HCT116 (cell line): Measurements from ENCODE around the gene NOS1. TPM values are rescaled to one million over a fixed set of nuclear protein-coding genes. Genes with fewer than 3 reads are reported as not detected.

Experiments
- ATAC-seq: fragments of 200-7000 bp; cut with Tn5 transposase; 2 replicates; pipeline ENCODE4 v1.9.1; 2020; ENCODE audit warnings: mild to moderate bottlenecking, moderate library complexity
- BruUV-seq: library from RNA; stranded (reverse); fragments of 400-500 nt; replicated peaks from 2 replicates; lab custom pipeline; 2021; lab: Mats Ljungman, UMichigan
- CTCF ChIA-PET: fragments of 300-600 bp; sonication (Branson Sonifier 250); formaldehyde crosslinking; loops from one replicate; lab custom pipeline; 2021; ENCODE audit warnings: antibody characterized with exemption; lab: Charles Lee
- POLR2A ChIA-PET: fragments of 300-600, 350-600 bp; sonication (Branson Sonifier 250); formaldehyde crosslinking; loops from one replicate; lab custom pipeline; 2021; ENCODE audit warnings: antibody characterized with exemption; lab: Charles Lee
- RAD21 ChIA-PET, 2 experiments: fragments of 300-600 bp; sonication (Branson Sonifier 250); formaldehyde crosslinking; loops; one replicate each; lab custom pipeline; 2023; ENCODE audit warnings: low total read pairs in 2 of 2; ENCODE audit not compliant: uncharacterized antibody in 2 of 2, unreplicated experiment in 2 of 2, low non-redundant PET in 1 of 2; lab: Charles Lee
- DNase-seq: peaks from one replicate; pipeline ENCODE4 v3.0.0-alpha.2; 2010; ENCODE audit warnings: low read depth, low spot score
- H2AFZ ChIP-seq: fragments of 200-600 bp; shearing (Covaris generic), sonication (generic); 2 replicates; pipeline ENCODE4 v1.6.1; 2017; ENCODE audit warnings: low read depth, mixed run types, mixed read lengths, antibody characterized with exemption, low read length; ENCODE audit not compliant: poor library complexity, severe bottlenecking
- H3K27ac ChIP-seq: 2 replicates; pipeline ENCODE4 v1.5.1; 2012; ENCODE audit warnings: low read depth, low read length
- H3K27me3 ChIP-seq: fragments of 200-600 bp; sonication (generic); 2 replicates; pipeline ENCODE4 v1.6.1; 2016; ENCODE audit warnings: mixed run types, low read length, mixed read lengths; ENCODE audit not compliant: insufficient read depth
- H3K36me3 ChIP-seq, 2 experiments: fragments of 200-500 bp in 1 of 2; fragments of 200-600 bp in 1 of 2; sonication (Bioruptor generic) in 1 of 2; sonication (generic) in 1 of 2; 2 replicates each; pipeline versions ENCODE4 v1.5.1 to v1.6.1; 2014 to 2016; ENCODE audit warnings: low read length in 2 of 2, inconsistent platforms in 1 of 2, mixed read lengths in 1 of 2, mixed run types in 1 of 2; ENCODE audit not compliant: insufficient read depth in 2 of 2, control insufficient read depth in 1 of 2
- H3K4me1 ChIP-seq, 2 experiments: fragments of 200-600 bp in 1 of 2; sonication (generic) in 1 of 2; 2 replicates each; pipeline versions ENCODE4 v1.5.1 to v1.6.1; 2012 to 2017; ENCODE audit warnings: low read length in 2 of 2, inconsistent platforms in 1 of 2, mild to moderate bottlenecking in 1 of 2, mixed read lengths in 1 of 2, mixed run types in 1 of 2, moderate library complexity in 1 of 2; ENCODE audit not compliant: insufficient read depth in 2 of 2, control insufficient read depth in 1 of 2
- H3K4me2 ChIP-seq: fragments of 200-600 bp; sonication (generic); 2 replicates; pipeline ENCODE4 v1.6.1; 2017; ENCODE audit warnings: mixed run types, low read length, mixed read lengths
- H3K4me3 ChIP-seq, 2 experiments: fragments of 200-600 bp in 1 of 2; sonication (generic) in 1 of 2; replicated peaks in 1 of 2; 2 replicates each; pipeline ENCODE4 v1.5.1; 2011 to 2016; ENCODE audit warnings: low read length in 2 of 2, control low read depth in 1 of 2, low read depth in 1 of 2, mild to moderate bottlenecking in 1 of 2, mixed read lengths in 1 of 2, mixed run types in 1 of 2
- H3K79me2 ChIP-seq: fragments of 200-600 bp; sonication (generic); 2 replicates; pipeline ENCODE4 v1.6.1; 2017; ENCODE audit warnings: mild to moderate bottlenecking, mixed run types, low read length, moderate library complexity, mixed read lengths; ENCODE audit not compliant: insufficient read depth
- H3K9ac ChIP-seq: fragments of 200-600 bp; sonication (generic); 2 replicates; pipeline ENCODE4 v1.6.1; 2016; ENCODE audit warnings: low read length, mixed read lengths
- H3K9me2 ChIP-seq: fragments of 200-600 bp; sonication (generic), shearing (Covaris generic); 2 replicates; pipeline ENCODE4 v1.6.1; 2017; ENCODE audit warnings: mixed run types, mild to moderate bottlenecking, moderate library complexity; ENCODE audit not compliant: insufficient read depth
- H3K9me3 ChIP-seq, 2 experiments: fragments of 200-500 bp in 1 of 2; fragments of 200-600 bp in 1 of 2; sonication (Bioruptor generic) in 1 of 2; sonication (generic) in 1 of 2; 2 replicates each; pipeline ENCODE4 v1.6.1; 2014 to 2017; ENCODE audit warnings: low read length in 2 of 2, mixed read lengths in 2 of 2, inconsistent platforms in 1 of 2, low read depth in 1 of 2, mild to moderate bottlenecking in 1 of 2, mixed run types in 1 of 2, moderate library complexity in 1 of 2; ENCODE audit not compliant: control insufficient read depth in 1 of 2, insufficient read depth in 1 of 2
- H4K20me1 ChIP-seq: fragments of 200-600 bp; sonication (generic), shearing (Covaris generic); 2 replicates; pipeline ENCODE4 v1.6.1; 2017; ENCODE audit warnings: mixed run types, mild to moderate bottlenecking, moderate library complexity; ENCODE audit not compliant: insufficient read depth
- CEBPB ChIP-seq: IDR thresholded peaks from 2 replicates; pipeline ENCODE4 v1.6.1; 2012; ENCODE audit warnings: low read depth
- JUND ChIP-seq: IDR thresholded peaks from 2 replicates; pipeline ENCODE4 v1.6.1; 2012
- MAX ChIP-seq: IDR thresholded peaks from 2 replicates; pipeline ENCODE4 v1.6.1; 2012
- POLR2A ChIP-seq: IDR thresholded peaks from 2 replicates; pipeline ENCODE4 v1.7.0; 2011; ENCODE audit warnings: borderline replicate concordance; ENCODE audit not compliant: insufficient read depth, insufficient read length; ENCODE audit errors: extremely low read depth
- POLR2AphosphoS5 ChIP-seq: IDR thresholded peaks from 2 replicates; pipeline ENCODE4 v1.6.1; 2011; ENCODE audit warnings: mild to moderate bottlenecking, low read depth, low read length, moderate library complexity
- REST ChIP-seq: IDR thresholded peaks from 2 replicates; pipeline ENCODE4 v1.6.1; 2012; ENCODE audit warnings: low read depth
- SIN3A ChIP-seq: IDR thresholded peaks from 2 replicates; pipeline ENCODE4 v1.6.1; 2012; ENCODE audit warnings: low read depth
- SP1 ChIP-seq: IDR thresholded peaks from 2 replicates; pipeline ENCODE4 v1.6.1; 2012; ENCODE audit warnings: low read depth
- YY1 ChIP-seq: IDR thresholded peaks from 2 replicates; pipeline ENCODE4 v1.6.1; 2011; ENCODE audit warnings: low read length, low read depth, moderate library complexity, mild to moderate bottlenecking; ENCODE audit not compliant: insufficient replicate concordance; ENCODE audit errors: extremely low read depth
- ZBTB33 ChIP-seq: IDR thresholded peaks from 2 replicates; pipeline ENCODE4 v1.6.1; 2011; ENCODE audit warnings: mild to moderate bottlenecking, low read length, moderate library complexity; ENCODE audit not compliant: insufficient replicate concordance; ENCODE audit errors: extremely low read depth
- ZNF274 ChIP-seq: fragments of 200-500 bp; sonication (Bioruptor generic); IDR thresholded peaks from 2 replicates; pipeline ENCODE4 v1.6.1; 2014; ENCODE audit warnings: mild to moderate bottlenecking, low read depth, low read length, inconsistent platforms
- intact Hi-C: fragments of 100-400 bp; cut with micrococcal nuclease; formaldehyde crosslinking; loops from 2 replicates; pipeline ENCODE4 v1.10.0; 2022
- total RNA-seq: library from RNA; stranded (reverse); gene quantifications from one replicate; pipeline ENCODE4 v1.2.1, GENCODE V29; 2021; ENCODE audit not compliant: unreplicated experiment

The NOS1 gene
- total RNA-seq, 1 experiment from 2014 or later = 0.22 TPM

GRCh38 chr12:117292688-117293087 lies 68.7 kb downstream of the NOS1 start:
- no TSS peak for BruUV-seq
- no peaks in the 10 kb centered on the region for H3K36me3 ChIP-seq
- TF ChIP-seq REST = no peak
- no peak for TF ChIP-seq ZNF274
- TF ChIP-seq SP1 = no peak
- no peak for TF ChIP-seq POLR2AphosphoS5
- no peak for TF ChIP-seq YY1
- TF ChIP-seq CEBPB = no peak
- no peak for TF ChIP-seq ZBTB33
- no peak for TF ChIP-seq MAX
- no peak for TF ChIP-seq POLR2A
- TF ChIP-seq JUND = no peak
- TF ChIP-seq SIN3A = no peak
- TF ChIP-seq, all 23 proteins: peak for 0
- no peak overlapping the region for H3K27ac ChIP-seq
- ChIA-PET CTCF (no interaction called here), POLR2A (no interaction called here), RAD21 (no interaction called here)
- H3K4me3 ChIP-seq = no peak overlapping the region
- ATAC-seq (no peak), DNase-seq (no peak)
- no peaks in the 10 kb centered on the region for H3K9me3 ChIP-seq
- no peaks in the 10 kb centered on the region for H3K4me1 ChIP-seq
- H3K9me2 ChIP-seq = no peaks in the 10 kb centered on the region
- no peak overlapping the region for H3K9ac ChIP-seq
- no peaks in the 10 kb centered on the region for H3K79me2 ChIP-seq
- intact Hi-C loops = no loop called here
- H3K27me3 ChIP-seq = peaks cover 12% of the 10 kb centered on the region
- H3K4me2 ChIP-seq = no peak overlapping the region
- no peak overlapping the region for H2AFZ ChIP-seq
- no peaks in the 10 kb centered on the region for H4K20me1 ChIP-seq
